ENCODE results near the gene ARL8B.

The ARL8B gene

DNA sequence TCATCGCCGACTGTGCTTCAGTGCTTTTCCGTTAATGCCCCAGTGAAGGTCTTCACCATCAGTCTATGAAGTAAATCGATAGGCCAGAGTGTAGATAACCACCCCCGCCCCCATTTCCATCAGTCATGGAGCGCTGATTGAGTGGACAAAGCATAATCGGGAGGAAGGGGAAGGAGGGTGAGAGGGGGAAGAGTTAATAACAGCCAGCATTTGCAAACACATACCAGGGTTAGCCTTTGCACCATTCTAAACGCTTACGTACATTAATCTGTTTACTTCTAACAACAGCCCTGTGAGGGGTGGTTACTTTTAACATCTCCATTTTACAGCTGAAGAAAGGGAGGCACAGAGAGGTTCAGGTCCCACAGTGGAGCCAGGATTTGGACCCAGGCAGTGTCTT, 92.3 kb downstream of the ARL8B start:
- no peak for DNase-seq (ENCODE audit: low spot score)
- POLR2A ChIA-PET (ENCODE audit: low non-redundant PET) = no interaction called here
- CTCF ChIA-PET = no interaction called here
- no peak for TF ChIP-seq CTCF (conservative IDR thresholded peaks at IDR 0.05; ENCODE audit: low read depth)
- H3K27ac ChIP-seq = no peak overlapping the region

GRCh38 chr3:5217824-5218595, 95.9 kb downstream of the ARL8B start:
- H3K27ac ChIP-seq = no peak overlapping the region
- POLR2A ChIA-PET (ENCODE audit: low non-redundant PET) = no interaction called here
- DNase-seq (ENCODE audit: low spot score) = no peak
- CTCF ChIA-PET = interaction anchor here (0.8 kb wide), 1 partner anchor 14 kb away, joined by 5 read pairs; no protein-coding TSS in a partner anchor
- TF ChIP-seq CTCF (conservative IDR thresholded peaks at IDR 0.05; ENCODE audit: low read depth) = no peak

- DNase-seq (ENCODE audit: low spot score) = no peak
- no peak for TF ChIP-seq CTCF (conservative IDR thresholded peaks at IDR 0.05; ENCODE audit: low read depth)
- CTCF ChIA-PET = no interaction called here
- no peak overlapping the region for H3K27ac ChIP-seq
- POLR2A ChIA-PET (ENCODE audit: low non-redundant PET) = no interaction called here
These were observed 96.7 kb downstream of the ARL8B start for GRCh38 chr3:5218815-5219214.

- ChIA-PET POLR2A (ENCODE audit: low non-redundant PET) (no interaction called here), CTCF (no interaction called here)
- TF ChIP-seq CTCF (conservative IDR thresholded peaks at IDR 0.05; ENCODE audit: low read depth) = no peak
- DNase-seq (ENCODE audit: low spot score) = no peak
- H3K27ac ChIP-seq = no peak overlapping the region; the same call in 1 of the 2 replicates
These were observed 97.1 kb downstream of the ARL8B start for GRCh38 chr3:5219216-5219615.

DNA sequence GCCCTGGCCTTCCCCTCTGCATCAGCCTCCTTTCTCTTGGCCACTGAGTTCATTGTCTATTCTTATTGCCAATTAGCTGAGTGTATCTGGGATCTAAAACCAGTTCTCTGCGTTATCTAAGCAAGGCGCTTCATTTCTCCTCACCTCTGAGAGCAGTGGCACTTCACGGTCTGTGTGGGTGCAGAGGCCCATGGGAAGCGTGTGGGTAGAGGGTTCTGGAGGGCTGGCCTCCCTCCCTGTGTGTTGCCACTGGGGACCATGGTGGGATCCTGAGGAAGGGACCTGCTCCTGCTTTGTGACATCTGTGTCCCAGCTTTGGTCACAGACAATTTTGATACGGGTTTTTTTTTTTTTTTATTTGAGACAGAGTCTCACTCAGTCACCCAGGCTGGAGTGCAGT, 98.1 kb downstream of the ARL8B start:
- no peak for DNase-seq (ENCODE audit: low spot score)
- TF ChIP-seq CTCF (conservative IDR thresholded peaks at IDR 0.05; ENCODE audit: low read depth) = no peak
- ChIA-PET CTCF (no interaction called here), POLR2A (ENCODE audit: low non-redundant PET) (no interaction called here)
- no peak overlapping the region for H3K27ac ChIP-seq

GRCh38 chr3:5220667-5221431, 98.8 kb downstream of the ARL8B start:
- ChIA-PET CTCF (no interaction called here), POLR2A (ENCODE audit: low non-redundant PET) (no interaction called here)
- H3K27ac ChIP-seq = no peak overlapping the region
- no peak for TF ChIP-seq CTCF (conservative IDR thresholded peaks at IDR 0.05; ENCODE audit: low read depth)
- no peak for DNase-seq (ENCODE audit: low spot score)
